IMR-90 (cell line): ENCODE measurements around the gene TRIO. TPM values are rescaled to one million over a fixed set of nuclear protein-coding genes. Genes with fewer than 3 reads are reported as not detected.

ENCODE experiments used
- ATAC-seq: fragments of 200-7000 bp; cut with Tn5 transposase; 2 replicates; pipeline ENCODE4 v1.9.1; 2020; ENCODE audit warnings: low read depth, mild to moderate bottlenecking, moderate library complexity
- BruUV-seq: library from RNA; stranded (reverse); fragments of 400-500 nt; replicated peaks from 2 replicates; lab custom pipeline; 2021; lab: Mats Ljungman, UMichigan
- CTCF ChIA-PET: fragments of 300-600 bp; formaldehyde crosslinking; extraction: SDS; loops from one replicate; lab custom pipeline; 2021; ENCODE audit warnings: antibody characterized with exemption; lab: Yijun Ruan, JAX
- POLR2A ChIA-PET: fragments of 300-600 bp; sonication (Branson Sonifier 250); formaldehyde crosslinking; loops from one replicate; lab custom pipeline; 2022; ENCODE audit warnings: antibody characterized with exemption; ENCODE audit not compliant: unreplicated experiment; lab: Charles Lee
- DNase-seq: peaks from one replicate; pipeline ENCODE4 v3.0.0; 2013
- H2AFZ ChIP-seq: replicated peaks from 2 replicates; pipeline ENCODE3; 2013; ENCODE audit warnings: low read length, mild to moderate bottlenecking; ENCODE audit not compliant: poor library complexity
- H2AK5ac ChIP-seq: 2 replicates; pipeline ENCODE4 v1.6.1; 2013; ENCODE audit warnings: low read depth, low read length, inconsistent platforms
- H2AK9ac ChIP-seq: replicated peaks from 2 replicates; pipeline ENCODE3; 2013; ENCODE audit warnings: mild to moderate bottlenecking, low read depth, low read length, moderate library complexity; ENCODE audit not compliant: poor library complexity
- H2BK120ac ChIP-seq: 2 replicates; pipeline ENCODE4 v1.6.1; 2013; ENCODE audit warnings: low read depth, low read length, inconsistent platforms
- H2BK15ac ChIP-seq: 3 replicates; pipeline ENCODE4 v1.6.1; 2013; ENCODE audit warnings: low read depth, low read length, inconsistent platforms
- H2BK20ac ChIP-seq: 2 replicates; pipeline ENCODE4 v1.6.1; 2013; ENCODE audit warnings: low read depth, mild to moderate bottlenecking, inconsistent platforms, low read length, moderate library complexity
- H2BK5ac ChIP-seq: 2 replicates; pipeline ENCODE4 v1.6.1; 2013; ENCODE audit warnings: mild to moderate bottlenecking, low read depth, low read length, inconsistent platforms; ENCODE audit not compliant: poor library complexity, severe bottlenecking
- H3K14ac ChIP-seq: replicated peaks from 2 replicates; pipeline ENCODE4 v1.6.1; 2013; ENCODE audit warnings: low read depth, low read length, inconsistent platforms
- H3K18ac ChIP-seq: 2 replicates; pipeline ENCODE4 v1.6.1; 2013; ENCODE audit warnings: low read depth, low read length, control low read depth
- H3K23ac ChIP-seq: 2 replicates; pipeline ENCODE4 v1.6.1; 2013; ENCODE audit warnings: low read depth, low read length, inconsistent platforms
- H3K27ac ChIP-seq: 2 replicates; pipeline ENCODE4 v1.5.1; 2013; ENCODE audit warnings: mild to moderate bottlenecking, control low read depth, low read length; ENCODE audit not compliant: insufficient read depth
- H3K27me3 ChIP-seq: 2 replicates; pipeline ENCODE4 v1.6.1; 2013; ENCODE audit warnings: low read length; ENCODE audit not compliant: control insufficient read depth, insufficient read depth
- H3K36me3 ChIP-seq: 2 replicates; pipeline ENCODE4 v1.6.1; 2013; ENCODE audit warnings: low read length, mixed read lengths; ENCODE audit not compliant: control insufficient read depth, insufficient read depth
- H3K4ac ChIP-seq: 2 replicates; pipeline ENCODE4 v1.6.1; 2013; ENCODE audit warnings: low read depth, low read length, inconsistent platforms
- H3K4me1 ChIP-seq: 2 replicates; pipeline ENCODE4 v1.6.1; 2013; ENCODE audit warnings: low read length, mixed read lengths; ENCODE audit not compliant: control insufficient read depth, insufficient read depth
- H3K4me2 ChIP-seq: 2 replicates; pipeline ENCODE4 v1.6.1; 2013; ENCODE audit warnings: low read depth, mild to moderate bottlenecking, control low read depth, low read length, moderate library complexity
- H3K4me3 ChIP-seq: 2 replicates; pipeline ENCODE4 v1.5.1; 2013; ENCODE audit warnings: low read depth, mild to moderate bottlenecking, control low read depth, low read length, moderate library complexity; ENCODE audit not compliant: insufficient read depth
- H3K56ac ChIP-seq: 2 replicates; pipeline ENCODE4 v1.6.1; 2013; ENCODE audit warnings: low read length, inconsistent platforms; ENCODE audit not compliant: insufficient read depth; ENCODE audit errors: extremely low read depth
- H3K79me1 ChIP-seq, 2 experiments: 2 replicates each; pipeline ENCODE4 v1.6.1; 2013; ENCODE audit warnings: low read length in 2 of 2, inconsistent platforms in 1 of 2, low read depth in 1 of 2
- H3K9ac ChIP-seq: 2 replicates; pipeline ENCODE4 v1.6.1; 2013; ENCODE audit warnings: low read depth, low read length, control low read depth
- H3K9me1 ChIP-seq: 2 replicates; pipeline ENCODE4 v1.6.1; 2013; ENCODE audit warnings: low read length, inconsistent platforms; ENCODE audit not compliant: insufficient read depth
- H3K9me3 ChIP-seq: 2 replicates; pipeline ENCODE4 v1.6.1; 2013; ENCODE audit warnings: low read length; ENCODE audit not compliant: control insufficient read depth, insufficient read depth
- H4K20me1 ChIP-seq: 2 replicates; pipeline ENCODE4 v1.6.1; 2013; ENCODE audit warnings: low read length, inconsistent platforms; ENCODE audit not compliant: insufficient read depth
- H4K5ac ChIP-seq: 2 replicates; pipeline ENCODE4 v1.6.1; 2013; ENCODE audit warnings: mild to moderate bottlenecking, low read depth, low read length, control low read depth
- H4K8ac ChIP-seq, 2 experiments: 2 replicates each; pipeline ENCODE4 v1.6.1; 2013; ENCODE audit warnings: low read depth in 2 of 2, low read length in 2 of 2, control low read depth in 1 of 2, inconsistent platforms in 1 of 2
- H4K91ac ChIP-seq: 2 replicates; pipeline ENCODE4 v1.6.1; 2013; ENCODE audit warnings: low read depth, low read length, inconsistent platforms; ENCODE audit not compliant: insufficient read depth
- CEBPB ChIP-seq: IDR thresholded peaks from 2 replicates; pipeline ENCODE4 v1.6.1; 2012; ENCODE audit warnings: low read depth, low read length, improper control_type of control experiment
- CHD1 ChIP-seq: IDR thresholded peaks from 2 replicates; pipeline ENCODE4 v1.6.1; 2012; ENCODE audit warnings: low read depth, low read length, improper control_type of control experiment
- CTCF ChIP-seq: conservative IDR thresholded peaks from 2 replicates; pipeline ENCODE4 v1.5.1; 2012; ENCODE audit warnings: mild to moderate bottlenecking, low read depth, low read length, improper control_type of control experiment
- FOS ChIP-seq: fragments of 150-350 bp; IDR thresholded peaks from 2 replicates; pipeline ENCODE4 v1.6.1; 2016; ENCODE audit warnings: low read depth, low read length
- MAFK ChIP-seq: IDR thresholded peaks from 2 replicates; pipeline ENCODE4 v1.6.1; 2012; ENCODE audit warnings: low read depth, low read length, improper control_type of control experiment
- MAZ ChIP-seq: IDR thresholded peaks from 2 replicates; pipeline ENCODE4 v1.6.1; 2012; ENCODE audit warnings: low read depth, mild to moderate bottlenecking, low read length, improper control_type of control experiment, moderate library complexity, borderline replicate concordance
- MXI1 ChIP-seq: IDR thresholded peaks from 2 replicates; pipeline ENCODE4 v1.6.1; 2012; ENCODE audit warnings: low read depth, mild to moderate bottlenecking, low read length, moderate library complexity, borderline replicate concordance
- NFE2L2 ChIP-seq: fragments of 150-350 bp; IDR thresholded peaks from 2 replicates; pipeline ENCODE4 v1.6.1; 2016; ENCODE audit warnings: low read depth, mild to moderate bottlenecking, low read length
- POLR2A ChIP-seq: IDR thresholded peaks from 2 replicates; pipeline ENCODE4 v1.6.1; 2012; ENCODE audit warnings: mild to moderate bottlenecking, low read depth, low read length
- RAD21 ChIP-seq: IDR thresholded peaks from 2 replicates; pipeline ENCODE4 v1.6.1; 2012; ENCODE audit warnings: low read length, improper control_type of control experiment
- RCOR1 ChIP-seq: IDR thresholded peaks from 2 replicates; pipeline ENCODE4 v1.6.1; 2012; ENCODE audit warnings: mild to moderate bottlenecking, low read length, improper control_type of control experiment; ENCODE audit not compliant: insufficient replicate concordance
- SMC3 ChIP-seq: fragments of 150-350 bp; IDR thresholded peaks from 2 replicates; pipeline ENCODE4 v1.6.1; 2016; ENCODE audit warnings: low read depth, mild to moderate bottlenecking, antibody characterized with exemption, low read length, moderate library complexity
- USF2 ChIP-seq: fragments of 150-350 bp; IDR thresholded peaks from 2 replicates; pipeline ENCODE4 v1.6.1; 2017; ENCODE audit warnings: mild to moderate bottlenecking, antibody characterized with exemption, low read length, low read depth
- WGBS, 2 experiments: methylation state at CpG; one replicate each; pipeline versions ENCODE4 v1.1.5 to v1.1.7; 2013; ENCODE audit warnings: missing lambda C conversion rate in 2 of 2; ENCODE audit not compliant: insufficient read length in 1 of 2; ENCODE audit errors: extremely low coverage in 2 of 2; 5-methylcytosine and 5-hydroxymethylcytosine counted together
- dilution Hi-C: fragments of 300-500 bp; cut with HindIII; formaldehyde crosslinking; loops from one replicate; pipeline ENCODE4 v1.14.3; 2018; ENCODE audit warnings: low sequenced_read_pairs; ENCODE audit not compliant: unreplicated experiment
- in situ Hi-C: fragments of 300-500 bp; cut with MboI; formaldehyde crosslinking; loops from 3 replicates; pipeline ENCODE4 v1.14.3; 2019; ENCODE audit warnings: low sequenced_read_pairs, inconsistent platforms, mixed read lengths
- intact Hi-C: fragments of 100-400 bp; cut with micrococcal nuclease; formaldehyde crosslinking; loops from 2 replicates; pipeline ENCODE4 v1.10.0; 2022
- polyA plus RNA-seq, 3 experiments: library from polyadenylated mRNA; depleted of rRNA; stranded (reverse); fragments of >200 nt; gene quantifications; 2 replicates each; pipeline ENCODE4 v1.2.3, GENCODE V29; 2012; ENCODE audit warnings: low replicate concordance in 1 of 3
- total RNA-seq: library from RNA; depleted of rRNA; stranded (reverse); fragments of >200 nt; gene quantifications from 2 replicates; pipeline ENCODE4 v1.2.3, GENCODE V29; 2012
- TF ChIP-seq, protein P1 (sequence below): fragments of 150-350 bp; IDR thresholded peaks from 2 replicates; pipeline ENCODE4 v1.6.1; 2016; ENCODE audit warnings: low read depth, mild to moderate bottlenecking, low read length, moderate library complexity, borderline replicate concordance

Gene TRIO
- total and polyA plus RNA-seq, 2 of the 4 experiments (the other 2 are of a cell fraction): 206 to 522 TPM

DNA sequence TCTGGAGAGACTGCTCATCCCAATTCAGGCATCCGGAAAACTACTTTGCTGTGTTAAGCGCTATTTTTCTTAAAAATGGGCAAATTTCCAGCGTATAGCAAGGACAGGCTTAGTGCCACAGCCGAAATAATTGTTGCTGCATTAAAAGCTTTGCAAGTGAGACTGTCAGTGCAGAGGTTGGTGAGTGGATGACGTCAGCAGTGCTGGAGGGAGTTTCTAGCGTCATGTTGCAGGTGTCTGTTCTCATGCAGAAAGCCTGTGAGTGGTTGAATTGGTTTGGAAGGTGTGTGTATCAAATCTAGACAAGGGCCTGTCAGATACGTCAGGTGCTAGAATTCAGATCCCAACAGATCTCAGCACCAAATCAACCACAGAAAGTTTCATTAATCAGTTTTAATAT, 204.4 kb downstream of the TRIO start:
- ChIA-PET CTCF (no interaction called here), POLR2A (interaction anchor here (0.6 kb wide), 1 partner anchor 202 kb away, joined by 3 read pairs; no protein-coding TSS in a partner anchor)
- Histone ChIP-seq H4K5ac (no peak overlapping the region), H2BK5ac (peak overlapping the region; percentile 70), H3K9ac (no peak overlapping the region), H4K8ac (no peak overlapping the region; a peak in 1 of 4 replicates), H3K27ac (peak overlapping the region; percentile 35; the same call in 1 of the 2 replicates), H3K9me3 (no peaks in the 10 kb centered on the region), H3K4me2 (peak overlapping the region; percentile 12; the same call in 1 of the 2 replicates), H2BK15ac (no peak overlapping the region), H2AK5ac (no peak overlapping the region), H3K36me3 (peaks cover 56% of the 10 kb centered on the region), H3K14ac (no peak overlapping the region), H3K23ac (peak overlapping the region; percentile 42; the same call in 1 of the 2 replicates), H2BK120ac (no peak overlapping the region), H3K4me3 (no peak overlapping the region), H4K91ac (no peak overlapping the region), H3K56ac (no peak overlapping the region), H4K20me1 (peaks cover 96% of the 10 kb centered on the region), H3K27me3 (no peaks in the 10 kb centered on the region), H3K9me1 (peaks cover 25% of the 10 kb centered on the region), H2AFZ (no peak overlapping the region), H2BK20ac (no peak overlapping the region), H2AK9ac (no peak overlapping the region), H3K4me1 (peaks cover 17% of the 10 kb centered on the region), H3K79me1 (peaks cover 38 to 87% of the 10 kb centered on the region in 2 experiments), H3K18ac (no peak overlapping the region), H3K4ac (no peak overlapping the region)
- ATAC-seq (no peak), DNase-seq (peak; percentile 32)
- WGBS, 2 experiments: 82% methylated on average over 4 of the region's 7 CpGs; no CpG with 5 or more reads in 1 of the 2 experiments
- TF ChIP-seq MAZ: no peak
- no peak for TF ChIP-seq FOS
- TF ChIP-seq CHD1: no peak
- no peak for TF ChIP-seq POLR2A
- no peak for TF ChIP-seq RCOR1
- no peak for TF ChIP-seq NFE2L2
- TF ChIP-seq MAFK: no peak
- TF ChIP-seq SMC3: no peak
- no peak for TF ChIP-seq CTCF
- no peak for TF ChIP-seq USF2
- TF ChIP-seq RAD21: no peak
- TF ChIP-seq MXI1: no peak
- TF ChIP-seq, protein P1, sequence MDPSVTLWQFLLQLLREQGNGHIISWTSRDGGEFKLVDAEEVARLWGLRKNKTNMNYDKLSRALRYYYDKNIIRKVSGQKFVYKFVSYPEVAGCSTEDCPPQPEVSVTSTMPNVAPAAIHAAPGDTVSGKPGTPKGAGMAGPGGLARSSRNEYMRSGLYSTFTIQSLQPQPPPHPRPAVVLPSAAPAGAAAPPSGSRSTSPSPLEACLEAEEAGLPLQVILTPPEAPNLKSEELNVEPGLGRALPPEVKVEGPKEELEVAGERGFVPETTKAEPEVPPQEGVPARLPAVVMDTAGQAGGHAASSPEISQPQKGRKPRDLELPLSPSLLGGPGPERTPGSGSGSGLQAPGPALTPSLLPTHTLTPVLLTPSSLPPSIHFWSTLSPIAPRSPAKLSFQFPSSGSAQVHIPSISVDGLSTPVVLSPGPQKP: no peak
- no peak for TF ChIP-seq CEBPB
- no TSS peak for BruUV-seq
- intact Hi-C loops: no loop called here
- in situ Hi-C loops: no loop called here
- dilution Hi-C loops: no loop called here
